ENCODE results near the gene ALKBH8.
"Not testable (repeated sequence)": the region's sequence is repeated elsewhere in the genome, so short reads cannot be mapped to it uniquely, and the experiment has no call there.

ALKBH8 gene

GRCh38 chr11:107576497-107577345 lies 11.2 kb upstream of the ALKBH8 start:
- DNase-seq, result peak; percentile 54 to 58

DNA sequence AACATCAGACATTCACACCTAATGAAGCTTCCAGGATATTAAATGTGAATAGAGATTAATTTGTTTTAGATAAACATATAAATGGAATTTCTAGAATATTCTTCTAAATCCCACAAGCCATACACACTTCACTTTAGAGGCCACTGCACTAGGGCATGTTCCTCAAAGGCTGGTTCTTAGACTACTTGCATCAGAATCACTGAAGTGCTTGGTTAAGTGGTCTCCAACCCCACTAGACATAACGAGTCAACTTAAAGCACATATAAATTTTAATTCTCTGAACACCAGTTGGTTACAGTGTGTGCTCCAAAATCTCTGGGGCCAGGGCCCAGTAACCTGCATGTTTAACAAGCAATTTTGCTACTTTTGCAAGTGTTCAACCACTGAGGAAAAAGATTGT lies 7.9 kb upstream of the ALKBH8 start:
- DNase-seq, result no peak

DNA sequence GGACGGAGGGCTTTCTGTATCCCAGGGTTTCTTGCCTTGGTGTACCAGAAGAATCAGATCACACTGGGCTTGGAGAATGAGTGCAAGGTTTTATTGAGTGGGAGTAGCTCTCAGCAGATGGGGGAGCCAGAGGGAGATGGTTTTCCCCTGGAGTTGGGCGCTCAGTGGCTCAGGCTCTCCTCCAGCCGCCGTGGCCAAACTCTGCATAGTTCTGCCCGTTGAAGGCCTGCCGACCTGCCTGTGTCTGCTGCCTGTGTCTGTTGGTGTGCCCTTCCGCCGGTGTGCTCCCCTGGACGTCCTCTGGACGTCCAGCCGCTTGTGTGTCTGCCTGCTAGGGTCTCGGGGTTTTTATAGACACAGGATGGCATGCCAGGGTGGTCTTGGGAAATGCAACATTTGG lies 4.5 kb upstream of the ALKBH8 start:
- DNase-seq, result no peak

GRCh38 chr11:107567739-107568335 lies 2.3 kb upstream of the ALKBH8 start:
- DNase-seq, result no peak

DNA sequence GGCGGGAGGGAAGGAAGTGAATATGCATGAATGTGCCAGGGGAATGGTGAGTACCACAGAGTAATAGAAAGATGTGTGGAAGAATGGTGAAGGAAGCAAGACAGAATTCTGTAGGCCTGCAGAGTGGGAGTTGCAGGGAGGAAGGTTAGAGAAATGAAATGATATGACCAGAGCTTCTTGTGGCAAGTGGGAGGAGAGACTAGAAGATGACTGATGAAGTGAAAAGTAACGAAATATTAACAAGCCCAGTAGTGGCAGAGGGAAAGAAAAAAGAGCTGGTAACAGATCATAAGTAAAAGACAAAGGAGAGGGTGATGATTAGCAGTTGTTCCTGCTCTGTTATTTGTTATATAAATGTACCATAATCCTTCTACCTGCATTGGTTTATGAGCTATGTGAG lies 1.0 kb upstream of the ALKBH8 start:
- DNase-seq, result no peak

DNA sequence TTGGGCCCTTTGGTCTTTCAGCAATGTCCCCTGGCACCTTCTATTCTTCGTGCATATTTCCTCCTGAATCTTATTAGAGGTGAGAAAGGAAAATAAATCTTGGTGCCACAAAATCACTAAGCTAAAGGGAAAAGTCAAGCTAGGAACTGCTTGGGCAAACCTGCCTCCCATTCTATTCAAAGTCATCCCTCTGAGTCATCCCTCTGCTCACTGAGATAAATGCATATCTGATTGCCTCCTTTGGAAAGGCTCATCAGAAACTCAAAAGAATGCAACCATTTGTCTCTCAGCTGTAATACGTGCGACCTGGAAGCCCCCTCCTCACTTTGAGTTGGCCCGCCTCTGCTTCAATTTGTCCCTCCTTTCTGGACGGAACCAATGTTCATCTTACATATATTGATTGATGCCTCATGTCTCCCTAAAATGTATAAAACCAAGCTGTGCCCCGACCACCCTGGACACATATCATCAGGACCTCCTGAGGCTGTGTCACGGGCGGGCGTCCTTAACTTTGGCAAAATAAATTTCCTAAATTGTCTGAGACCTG lies 493 bp upstream of the ALKBH8 start:
- DNase-seq, result not testable (repeated sequence)

GRCh38 chr11:107564877-107565218 lies 687 bp downstream of the ALKBH8 start:
- no peak for DNase-seq

DNA sequence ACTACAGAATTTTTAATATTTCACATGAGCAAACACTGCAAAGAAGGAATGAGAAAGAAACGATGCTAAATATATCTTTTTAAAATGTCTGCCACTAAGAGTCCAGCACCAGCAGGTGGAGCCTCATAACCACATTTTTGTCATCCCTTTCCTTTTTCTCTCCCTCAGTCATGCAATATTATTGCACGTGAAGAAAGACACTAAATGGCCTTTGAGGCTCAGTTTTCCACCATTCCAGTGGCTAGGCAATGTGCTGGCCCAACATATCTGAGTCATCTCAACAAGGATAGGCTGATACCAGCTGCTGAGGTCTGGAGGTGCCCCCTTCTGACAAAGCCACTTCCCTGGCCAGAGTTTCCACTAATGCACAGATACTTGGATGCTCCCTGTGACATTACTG lies 1.8 kb downstream of the ALKBH8 start:
- peak; percentile 17 to 18 for DNase-seq

DNA sequence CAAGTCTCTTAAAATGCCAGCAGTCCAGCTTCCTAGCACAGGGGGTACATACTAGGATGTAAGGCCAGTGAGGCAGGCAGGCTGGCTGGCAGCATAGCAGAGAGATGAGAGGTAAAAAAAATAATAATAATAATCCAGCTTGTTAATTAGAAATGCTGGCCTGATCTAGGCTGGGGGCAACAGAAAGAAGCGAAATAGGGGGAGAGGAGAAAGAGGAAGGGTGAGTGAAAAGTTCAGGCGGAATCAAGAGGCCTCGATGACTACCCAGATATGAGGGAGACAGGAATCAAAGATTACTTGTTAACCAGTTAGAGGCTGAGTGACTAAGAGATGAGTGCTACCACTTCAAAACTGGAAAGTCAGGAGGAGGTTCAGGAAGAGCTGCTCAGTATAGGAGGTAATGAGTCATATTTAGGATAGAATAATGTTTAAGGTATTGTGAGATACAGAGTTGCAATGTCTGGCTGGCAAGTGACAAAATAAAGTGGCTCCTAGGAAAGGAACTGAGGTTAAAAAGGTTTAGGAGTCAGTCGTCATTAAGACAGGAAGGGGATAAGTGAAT lies 2.8 kb downstream of the ALKBH8 start:
- no peak for DNase-seq

DNA sequence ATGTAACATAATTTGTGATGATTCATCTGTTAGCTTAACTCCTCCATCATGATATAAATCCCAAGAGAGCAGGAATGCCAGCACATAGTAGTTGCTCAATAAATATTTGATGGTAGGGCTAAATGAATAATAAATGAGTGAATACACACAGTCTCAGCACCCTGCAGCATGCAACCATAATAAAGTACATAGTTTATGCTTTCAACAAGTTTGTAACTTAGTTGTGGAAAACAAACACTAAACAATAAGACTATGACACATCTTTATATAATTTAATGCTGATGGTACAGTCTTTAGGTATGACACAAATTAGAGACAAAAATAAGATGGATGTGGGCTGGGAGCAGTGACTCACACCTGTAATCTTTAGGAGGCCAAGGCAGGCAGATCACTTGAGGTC lies 3.8 kb downstream of the ALKBH8 start:
- DNase-seq, result no peak

GRCh38 chr11:107550304-107550703 lies 15.2 kb downstream of the ALKBH8 start:
- no peak for DNase-seq

- no peak for DNase-seq
Measured at GRCh38 chr11:107549954-107550285, 15.6 kb downstream of the ALKBH8 start.

GRCh38 chr11:107549253-107549953 lies 16.1 kb downstream of the ALKBH8 start:
- peak in 1 of 2 experiments; percentile 12 for DNase-seq

GRCh38 chr11:107547961-107548360 lies 17.6 kb downstream of the ALKBH8 start:
- DNase-seq, result no peak

DNA sequence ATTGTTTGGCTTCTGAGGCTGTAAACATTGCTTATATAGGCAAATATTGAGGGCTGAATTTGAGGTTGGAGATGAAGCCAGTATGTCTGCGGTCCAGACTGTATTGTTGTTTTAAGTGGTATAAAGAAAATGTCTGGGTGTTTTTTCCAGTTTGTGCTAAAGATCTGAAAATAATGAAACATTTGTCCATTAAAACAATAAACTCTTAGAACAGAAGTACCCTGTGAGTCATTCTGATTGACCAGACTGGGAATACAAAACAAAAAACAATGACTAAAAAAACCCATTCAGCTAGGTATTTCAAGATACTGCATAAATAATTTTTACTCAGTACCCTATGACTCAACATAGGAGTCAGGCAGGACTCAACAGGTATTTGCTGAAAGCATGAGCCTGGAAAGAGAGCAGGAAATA lies 20.4 kb downstream of the ALKBH8 start:
- DNase-seq, result no peak

DNA sequence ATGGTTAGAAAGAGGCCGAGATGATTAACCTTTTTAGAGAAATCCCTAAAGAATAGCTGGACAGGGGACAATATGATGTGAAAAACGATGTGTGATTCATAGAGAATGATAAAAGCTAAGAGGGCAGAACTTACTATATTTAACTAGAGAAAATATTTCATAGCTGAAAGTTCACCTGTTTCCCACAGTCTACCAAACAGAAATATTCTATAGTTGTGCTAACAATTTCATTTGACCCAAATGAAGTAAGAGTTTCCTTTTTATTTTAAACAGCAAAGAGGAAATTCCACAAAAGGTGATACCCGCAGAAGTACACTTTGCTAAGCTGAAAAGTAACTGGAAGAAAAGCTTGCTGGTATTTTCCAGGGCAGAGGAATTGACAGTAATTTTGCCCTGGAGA lies 26.7 kb downstream of the ALKBH8 start:
- no peak for DNase-seq

GRCh38 chr11:107538239-107538638 lies 27.3 kb downstream of the ALKBH8 start:
- no peak for DNase-seq

DNA sequence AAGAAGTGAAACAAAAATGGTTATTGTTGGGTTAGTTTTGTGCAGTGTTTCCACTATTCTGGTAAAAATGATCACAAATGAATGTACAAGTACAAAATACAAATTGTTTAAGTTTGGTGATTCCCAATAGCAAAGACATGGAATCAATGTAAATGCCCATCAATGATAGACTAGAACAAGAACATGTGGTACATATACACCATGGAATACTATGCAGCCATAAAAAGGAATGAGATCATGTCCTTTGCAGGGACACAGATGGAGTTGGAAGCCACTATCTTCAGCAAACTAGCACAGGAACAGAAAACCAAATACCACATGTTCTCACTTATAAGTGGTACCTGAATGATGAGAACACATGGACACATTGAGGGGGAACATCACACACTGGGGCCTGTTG lies 28.4 kb downstream of the ALKBH8 start:
- DNase-seq, result not testable (repeated sequence)

DNA sequence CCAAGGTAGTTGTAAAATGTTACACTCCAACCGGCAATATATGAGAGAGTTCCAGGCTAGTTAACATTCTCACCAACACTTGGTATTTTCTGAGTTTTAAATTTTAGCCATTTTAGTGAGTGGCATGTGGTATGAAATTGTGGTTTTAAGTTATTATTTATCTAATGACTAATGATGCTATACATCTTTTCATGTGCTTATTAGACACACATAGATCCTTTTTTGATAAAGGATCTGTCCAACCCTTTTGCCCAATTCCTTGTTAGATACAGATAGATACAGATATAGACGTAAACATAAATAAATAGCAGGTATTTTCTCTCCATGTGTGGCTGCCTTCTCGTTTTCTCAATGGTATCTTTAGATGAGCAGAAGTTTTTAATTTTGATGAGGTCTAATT lies 39.3 kb downstream of the ALKBH8 start:
- no peak for DNase-seq

- no peak for DNase-seq
Measured at GRCh38 chr11:107508858-107509244, 56.7 kb downstream of the ALKBH8 start.

- DNase-seq, result no peak
Measured at GRCh38 chr11:107508201-107508857, 57.2 kb downstream of the ALKBH8 start.

DNA sequence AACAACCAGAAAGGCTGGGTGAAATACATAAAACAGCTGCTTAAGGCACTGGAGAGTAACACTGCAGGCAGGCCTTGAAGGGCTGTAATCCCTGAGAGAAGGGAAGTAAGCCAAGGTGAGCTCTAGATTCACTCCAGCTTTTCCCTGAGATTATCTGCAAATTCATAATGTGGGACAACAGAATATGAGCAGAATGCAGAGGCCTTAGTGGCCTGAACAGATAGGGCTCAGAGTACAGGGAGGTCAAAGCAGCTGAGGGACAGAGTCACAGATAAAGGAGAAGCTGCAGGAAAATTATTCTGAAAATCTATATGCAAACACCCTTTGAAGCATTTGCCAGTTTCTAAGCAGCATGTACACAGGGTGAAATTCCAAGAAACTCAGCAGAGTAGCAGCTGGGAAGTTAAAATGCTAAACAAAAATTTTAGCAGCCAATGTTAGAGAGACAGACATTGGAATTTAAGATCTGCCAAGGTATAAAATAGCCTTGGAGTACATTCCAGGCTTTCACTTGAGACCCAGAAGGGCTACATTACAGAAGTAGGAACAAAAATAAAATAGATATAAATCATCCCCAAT lies 59.8 kb downstream of the ALKBH8 start:
- DNase-seq, result no peak

- no peak for DNase-seq
Measured at GRCh38 chr11:107504981-107505380, 60.6 kb downstream of the ALKBH8 start.
